HG03378 (cell line): ENCODE results near the gene C4A.
"Not testable (repeated sequence)": the region's sequence is repeated elsewhere in the genome, so short reads cannot be mapped to it uniquely, and the experiment has no call there.

Experiments
- ATAC-seq: cut with Tn5 transposase; IDR thresholded peaks from one replicate; pipeline ENCODE4 v1.9.1; 2021; ENCODE audit warnings: mild to moderate bottlenecking, moderate library complexity; ENCODE audit not compliant: unreplicated experiment

C4A gene

DNA sequence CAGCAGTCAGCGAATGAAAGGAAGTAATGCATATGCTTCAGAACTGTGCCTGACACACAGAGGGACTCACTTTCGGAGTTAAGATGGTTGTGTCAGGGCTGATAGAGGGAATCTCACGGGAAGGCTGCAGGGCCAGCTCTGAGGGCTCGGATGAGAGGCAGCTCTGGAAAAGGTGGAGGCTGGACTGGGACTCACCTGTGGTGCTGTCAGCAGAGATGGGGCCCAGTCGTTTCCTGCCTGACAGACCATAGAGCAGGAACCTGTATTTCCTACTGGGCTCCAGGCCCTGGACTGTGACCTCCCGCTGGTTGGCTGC, 65.6 kb downstream of the C4A start:
- ATAC-seq, result no peak

DNA sequence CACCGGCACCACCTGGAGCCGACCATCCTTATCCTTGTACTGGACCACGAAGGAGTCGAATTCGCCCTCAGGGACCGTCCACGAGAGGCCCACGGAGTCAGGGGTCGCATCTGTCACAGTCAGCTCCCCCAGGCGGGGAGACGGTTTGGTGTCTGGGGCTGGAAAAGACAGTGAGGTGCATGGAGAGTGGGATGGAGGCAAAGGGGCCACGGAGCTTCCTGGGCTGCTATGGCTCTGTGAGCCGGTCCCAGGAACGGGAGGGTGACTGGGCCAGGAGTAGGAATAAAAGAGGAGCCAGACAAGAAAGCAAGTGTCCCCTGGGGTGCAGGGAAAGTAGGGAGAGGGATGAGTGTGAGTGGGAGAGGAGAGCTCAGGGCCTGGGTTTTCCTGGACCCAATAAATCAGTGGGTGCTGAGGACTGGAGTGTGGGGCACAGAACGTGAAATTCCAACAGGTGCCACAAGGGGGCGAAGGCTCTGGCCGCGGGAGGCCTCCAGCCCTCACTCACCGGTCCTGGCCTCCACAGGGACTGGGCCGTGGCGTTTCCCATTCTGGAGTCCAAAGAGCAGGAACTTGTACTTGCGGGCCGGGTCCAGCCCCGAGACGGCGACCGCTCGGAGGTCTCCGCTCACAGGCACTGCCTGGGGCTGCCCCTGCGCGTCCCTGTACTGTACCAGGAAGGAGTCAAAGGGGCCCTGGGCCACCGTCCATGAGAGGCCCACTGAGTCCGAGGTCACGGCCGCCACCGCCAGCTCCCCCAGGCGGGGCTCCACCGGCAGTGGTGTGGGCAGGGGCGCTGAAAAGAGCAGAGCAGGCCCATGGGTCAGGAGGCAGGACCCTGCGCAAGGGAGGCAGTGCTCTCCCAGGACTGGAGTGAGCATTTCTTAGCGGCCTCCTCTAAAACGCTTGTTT, 66.3 kb downstream of the C4A start:
- no peak for ATAC-seq

DNA sequence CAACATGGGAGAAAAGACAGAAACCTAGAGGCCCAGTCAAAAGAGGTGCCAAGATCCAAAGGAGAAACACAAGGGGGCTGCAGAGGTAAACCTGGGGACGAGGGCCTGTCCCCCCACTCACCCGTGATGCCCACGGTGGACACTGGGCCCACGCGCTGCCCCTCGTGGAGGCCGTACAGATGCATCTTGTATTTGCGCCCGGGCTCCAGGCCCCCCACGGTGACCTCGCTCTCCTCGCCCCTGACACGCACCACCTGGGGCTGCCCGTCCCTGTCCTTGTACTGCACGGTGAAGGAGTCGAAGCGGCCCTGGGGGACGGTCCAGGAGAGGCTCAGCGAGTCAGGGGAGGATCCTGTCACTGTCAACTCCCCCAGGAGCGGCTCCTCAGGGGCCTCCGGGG, 67.3 kb downstream of the C4A start:
- not testable (repeated sequence) for ATAC-seq

DNA sequence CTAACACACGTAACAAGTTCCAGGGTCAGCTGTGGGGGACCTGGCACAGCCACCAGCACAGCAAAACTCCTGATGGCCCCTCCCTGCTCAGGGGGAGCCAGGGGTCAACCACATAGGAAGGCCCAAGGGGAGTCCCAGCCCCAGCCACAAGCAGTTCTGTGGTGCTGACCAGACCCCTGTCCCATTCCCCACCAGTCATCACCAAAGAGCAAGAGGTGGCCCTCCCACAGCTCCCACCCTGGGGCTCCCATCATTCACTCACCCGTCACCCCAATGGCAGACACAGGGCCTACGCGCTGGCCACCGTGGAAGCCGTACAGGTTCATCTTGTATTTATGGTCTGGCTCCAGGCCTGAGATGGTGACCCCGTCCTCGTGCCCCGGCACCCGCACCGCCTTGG, 67.9 kb downstream of the C4A start:
- ATAC-seq, result not testable (repeated sequence)

DNA sequence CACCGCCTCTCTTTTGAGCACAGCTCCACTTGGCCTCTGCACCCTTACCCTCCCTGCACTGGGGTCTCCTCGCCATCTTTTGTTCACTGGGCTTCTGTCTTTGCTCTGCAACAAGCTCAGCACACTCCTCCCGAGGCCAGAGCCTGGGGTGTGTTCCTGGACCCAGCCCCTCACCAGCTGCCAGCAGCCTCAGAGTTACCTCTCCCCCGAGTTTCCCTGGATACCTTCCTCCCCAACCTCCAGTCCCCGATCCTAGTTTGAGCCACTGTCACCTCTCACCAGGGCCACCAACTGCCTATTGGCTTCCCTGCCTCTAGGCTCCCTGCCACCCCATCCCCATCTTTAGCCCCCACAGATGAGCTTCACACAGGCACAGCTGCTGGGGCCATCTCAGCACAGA, 68.7 kb downstream of the C4A start:
- ATAC-seq, result no peak
